Lung (tissue), 12 donors: Measurements from ENCODE around the gene KIRREL1. TPM values are rescaled to one million over a fixed set of nuclear protein-coding genes. Genes with fewer than 3 reads are reported as not detected.
A peak's percentile ranks its signal among the peaks of the same experiment; 100 is the strongest.

Experiments used
- ATAC-seq: fragments of 200-7000 bp; cut with Tn5 transposase; one replicate; pipeline ENCODE4 v1.9.1; 2020; ENCODE audit warnings: moderate number of reproducible peaks; ENCODE audit not compliant: insufficient read depth, low FRiP score
- DNase-seq, 3 donors: peaks; one replicate each; pipeline ENCODE4 v3.0.0-alpha.2; 2013 to 2017
- H3K27ac ChIP-seq, 2 donors: one replicate each; pipeline ENCODE4 v1.5.1; 2013; ENCODE audit warnings: mild to moderate bottlenecking in 2 of 2, moderate library complexity in 2 of 2, control low read depth in 1 of 2, inconsistent platforms in 1 of 2, low read depth in 1 of 2, low read length in 1 of 2
- H3K27me3 ChIP-seq, 3 donors: one replicate each; pipeline ENCODE4 v1.5.1; 2013; ENCODE audit warnings: low read length in 2 of 3; ENCODE audit not compliant: control insufficient read depth in 3 of 3, insufficient read depth in 3 of 3
- H3K36me3 ChIP-seq, 4 donors: one replicate each; pipeline ENCODE4 v1.5.1; 2013; ENCODE audit warnings: low read length in 4 of 4, mild to moderate bottlenecking in 1 of 4, moderate library complexity in 1 of 4; ENCODE audit not compliant: control insufficient read depth in 4 of 4, insufficient read depth in 4 of 4
- H3K4me1 ChIP-seq, 5 donors: one replicate each; pipeline ENCODE4 v1.5.1; 2013; ENCODE audit warnings: low read length in 5 of 5, mild to moderate bottlenecking in 2 of 5, moderate library complexity in 1 of 5; ENCODE audit not compliant: control insufficient read depth in 5 of 5, insufficient read depth in 5 of 5
- H3K4me3 ChIP-seq: one replicate; pipeline ENCODE4 v1.5.1; 2013; ENCODE audit warnings: mild to moderate bottlenecking, control low read depth, moderate library complexity
- H3K9ac ChIP-seq, 2 donors: one replicate each; pipeline ENCODE4 v1.5.1; 2013; ENCODE audit warnings: low read length in 2 of 2, control low read depth in 1 of 2; ENCODE audit not compliant: insufficient read depth in 1 of 2
- H3K9me3 ChIP-seq, 4 donors: one replicate each; pipeline ENCODE4 v1.5.1; 2013; ENCODE audit warnings: low read length in 3 of 4, mild to moderate bottlenecking in 1 of 4, moderate library complexity in 1 of 4; ENCODE audit not compliant: control insufficient read depth in 4 of 4, insufficient read depth in 3 of 4
- CTCF ChIP-seq: IDR thresholded peaks from 2 replicates; pipeline ENCODE4 v1.5.1; 2012; ENCODE audit warnings: mild to moderate bottlenecking; ENCODE audit errors: control extremely low read depth, extremely low read depth
- WGBS, 2 donors: extraction: QIAGEN DNeasy Blood & Tissue Kit; methylation state at CpG; one replicate each; pipeline ENCODE4 v1.1.7; 2013; 5-methylcytosine and 5-hydroxymethylcytosine counted together
- polyA plus RNA-seq, 2 donors: library from polyadenylated mRNA; stranded (reverse); fragments of 200-250 nt; gene quantifications; one replicate each; pipeline ENCODE4 v1.2.1, GENCODE V29; 2013
- total RNA-seq, 2 donors: library from RNA; depleted of rRNA in 1 of 2; stranded (reverse); fragments of >200 nt in 1 of 2; gene quantifications; one replicate each; pipeline ENCODE4 v1.2.1, GENCODE V29; 2014 to 2021
- donor health status: control.
- donor health status: control.
- donor health status: Bipolar disorder and iron deficiency.
- donor health status: healthy.
- donor health status: DM: yes; HTN: yes; CAD: no.

KIRREL1 gene
- total and polyA plus RNA-seq, 4 donors: 7.5 to 41.8 (median 26.5) TPM

DNA sequence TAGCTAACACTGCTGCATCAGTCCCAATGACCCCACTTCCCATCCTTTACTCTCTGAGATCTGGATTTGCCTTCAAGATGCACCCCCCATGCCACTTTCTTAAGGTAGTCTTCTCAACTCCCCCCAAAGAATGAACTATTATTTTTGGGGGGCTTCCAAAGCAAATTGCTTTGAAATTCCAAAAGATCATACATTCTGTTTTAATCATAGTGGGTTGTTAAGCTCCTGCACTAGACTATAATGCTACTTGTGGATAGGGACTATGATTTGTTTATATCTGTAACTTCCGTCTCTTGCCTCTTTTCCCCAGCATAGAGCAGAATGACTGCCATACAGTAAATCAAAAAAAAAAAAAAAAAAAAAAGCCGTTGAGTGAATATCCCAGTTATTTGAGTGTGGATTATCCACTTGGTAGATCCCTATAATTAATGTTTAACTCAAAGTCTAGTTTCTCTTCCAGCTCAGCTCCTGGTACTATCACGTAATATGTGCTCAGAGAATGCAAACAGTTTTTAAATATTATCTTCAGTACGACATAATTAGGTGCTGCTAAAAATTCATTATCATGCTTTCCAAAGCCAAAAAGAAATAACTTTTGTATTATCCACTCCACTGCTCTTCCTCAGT lies 26.9 kb downstream of the KIRREL1 start:
- Histone ChIP-seq H3K27me3 (no peaks in the 10 kb centered on the region), H3K4me3 (no peak overlapping the region), H3K36me3 (no peaks in the 10 kb centered on the region), H3K27ac (peak overlapping the region; percentile 76 to 89), H3K4me1 (peaks cover 0 to 68% (median 52%) of the 10 kb centered on the region in 5 donors), H3K9ac (peak overlapping the region; percentile 39 to 78), H3K9me3 (no peaks in the 10 kb centered on the region)
- ATAC-seq (no peak), DNase-seq (peak in 1 of 3 donors; percentile 51)
- WGBS, 2 donors: 53 to 83% methylated on average over 4 of the region's 4 CpGs
- TF ChIP-seq CTCF: no peak

- H3K27me3 ChIP-seq: no peaks in the 10 kb centered on the region
- 29 to 42% methylated on average over 6 of the region's 6 CpGs for WGBS, 2 donors
- H3K9me3 ChIP-seq: no peaks in the 10 kb centered on the region
- H3K9ac ChIP-seq: no peak overlapping the region
- H3K4me3 ChIP-seq: no peak overlapping the region
- no peak for TF ChIP-seq CTCF
- no peak for DNase-seq
- peak overlapping the region in 1 of 2 donors; percentile 71 for H3K27ac ChIP-seq
- peaks cover 0 to 75% (median 53%) of the 10 kb centered on the region in 5 donors for H3K4me1 ChIP-seq
- no peaks in the 10 kb centered on the region for H3K36me3 ChIP-seq
- no peak for ATAC-seq
Measured at GRCh38 chr1:158020886-158021620, 27.6 kb downstream of the KIRREL1 start.

DNA sequence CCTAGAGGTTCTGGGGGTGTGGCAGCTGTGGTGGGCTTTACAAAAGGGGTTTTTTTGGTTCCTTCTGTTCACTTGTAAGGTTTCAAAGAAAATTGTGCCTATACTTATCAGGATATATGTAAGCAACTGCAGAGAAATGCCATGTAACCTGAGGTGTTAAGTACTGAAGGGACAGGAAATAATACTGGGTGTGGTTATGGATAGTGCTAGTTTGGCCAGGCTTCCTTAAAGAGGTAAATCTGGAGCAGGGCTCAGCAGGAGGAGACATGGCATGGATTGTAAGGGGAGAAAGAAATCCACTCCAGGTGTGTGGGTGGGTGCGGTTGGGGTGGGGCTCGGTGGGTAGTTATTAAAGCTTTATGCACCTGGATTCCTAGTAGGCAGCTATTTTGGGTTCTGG lies 28.3 kb downstream of the KIRREL1 start:
- ATAC-seq: no peak
- no peak overlapping the region for H3K4me3 ChIP-seq
- DNase-seq: no peak
- H3K9ac ChIP-seq: no peak overlapping the region
- H3K9me3 ChIP-seq: no peaks in the 10 kb centered on the region
- no peak for TF ChIP-seq CTCF
- H3K4me1 ChIP-seq: peaks cover 0 to 78% (median 49%) of the 10 kb centered on the region in 5 donors
- no peak overlapping the region for H3K27ac ChIP-seq
- H3K27me3 ChIP-seq: no peaks in the 10 kb centered on the region
- WGBS, 2 donors: 78 to 87% methylated on average over 2 of the region's 2 CpGs
- no peaks in the 10 kb centered on the region for H3K36me3 ChIP-seq
